Measurements from ENCODE around the gene ITGB1.

Gene ITGB1

DNA sequence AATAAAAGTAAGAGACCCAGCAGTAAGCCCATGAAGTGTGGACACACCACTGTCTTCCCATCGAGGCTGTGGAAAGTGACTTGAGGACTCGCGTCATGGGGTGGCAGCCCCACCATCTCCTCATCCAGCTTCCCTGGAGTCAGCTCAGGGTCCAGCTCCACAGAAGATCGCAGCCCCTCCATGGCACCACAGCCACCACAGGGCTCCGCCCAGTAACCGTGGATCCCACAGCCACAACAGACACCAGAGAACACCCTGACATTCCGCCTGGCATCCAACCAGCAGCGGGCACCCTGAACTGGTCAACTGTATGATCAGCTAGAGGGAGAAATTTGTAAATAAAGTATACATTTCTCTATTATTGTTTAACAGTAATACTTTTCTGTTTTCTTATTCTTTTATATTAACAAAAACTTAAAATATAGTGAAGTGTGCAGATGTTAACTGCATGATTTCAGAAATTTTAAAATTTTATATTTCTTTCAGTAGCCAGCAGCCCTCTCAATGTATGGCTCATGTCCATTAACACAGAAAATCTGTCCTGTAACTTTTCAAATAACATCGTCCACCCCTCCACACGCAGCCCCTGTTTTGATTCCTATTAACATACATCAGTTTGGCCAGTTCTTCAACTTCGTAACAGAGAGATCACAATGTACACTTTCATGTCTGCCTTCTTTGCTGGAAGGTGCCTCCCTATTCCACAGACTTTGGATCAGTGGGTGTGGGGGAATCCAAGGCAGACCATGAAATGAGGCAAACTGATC is 69.7 kb downstream of the ITGB1 start:
- no peak for DNase-seq (ENCODE audit: low spot score)

- DNase-seq (ENCODE audit: low spot score): no peak
Measured at GRCh38 chr10:32887481-32887880, 70.5 kb downstream of the ITGB1 start.

GRCh38 chr10:32882076-32882475 is 76.0 kb downstream of the ITGB1 start:
- DNase-seq (ENCODE audit: low spot score): no peak

GRCh38 chr10:32878646-32879045 is 79.4 kb downstream of the ITGB1 start:
- DNase-seq (ENCODE audit: low spot score): no peak

GRCh38 chr10:32877915-32878314 is 80.1 kb downstream of the ITGB1 start:
- DNase-seq (ENCODE audit: low spot score): no peak

DNA sequence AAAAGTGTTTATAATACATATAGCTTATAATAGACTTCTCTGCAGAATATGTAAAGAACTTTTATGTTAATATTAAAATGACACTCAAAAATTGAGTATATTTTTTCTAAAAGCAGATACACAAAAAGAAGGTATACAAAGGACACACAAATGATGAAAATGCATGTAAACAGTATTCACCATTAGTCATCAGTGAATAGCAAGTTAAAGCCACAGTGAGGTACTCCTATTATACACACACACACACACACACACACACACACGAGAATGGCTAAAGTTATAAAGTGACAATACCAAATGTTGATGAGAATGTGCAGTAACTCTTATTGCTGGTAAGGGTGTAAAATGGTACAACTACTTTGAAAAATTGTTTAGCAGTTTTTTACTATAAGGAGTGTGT is 92.9 kb downstream of the ITGB1 start:
- DNase-seq (ENCODE audit: low spot score): no peak

- DNase-seq (ENCODE audit: low spot score): no peak
Measured at GRCh38 chr10:32854435-32854834, 103.6 kb downstream of the ITGB1 start.

- DNase-seq (ENCODE audit: low spot score): no peak
Measured at GRCh38 chr10:32851301-32851700, 106.7 kb downstream of the ITGB1 start.

All from AG08395 (cell line).